GM12873 (cell line): ENCODE data around the gene PFKFB4.

Experiments used
- TF ChIP-seq, protein P1 (sequence below): IDR thresholded peaks from 2 replicates; pipeline ENCODE4 v1.5.1; 2012; ENCODE audit warnings: low read depth, mild to moderate bottlenecking, moderate library complexity, low read length, control low read depth; ENCODE audit not compliant: insufficient read depth; ENCODE audit errors: missing control alignments

PFKFB4 gene

DNA sequence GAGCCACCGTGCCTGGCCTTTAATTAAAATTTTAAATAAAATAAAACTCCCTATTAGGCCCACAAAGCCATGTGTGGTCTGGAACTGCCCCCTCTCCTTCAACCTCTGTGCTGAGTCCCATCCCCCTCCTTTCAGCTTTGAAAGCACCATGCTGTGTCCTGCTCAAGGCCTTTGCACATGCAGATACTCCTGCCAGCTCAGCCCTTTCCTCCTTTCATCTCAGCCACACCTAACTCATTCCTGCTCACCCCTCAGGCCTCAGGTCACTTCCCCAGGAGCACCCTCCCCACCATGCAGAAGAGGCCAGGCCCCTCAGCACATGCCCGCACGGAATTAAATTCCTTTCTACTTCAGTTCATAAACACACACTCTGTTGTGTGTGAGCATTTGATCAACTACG is 82.0 kb downstream of the PFKFB4 start:
- TF ChIP-seq, protein P1, sequence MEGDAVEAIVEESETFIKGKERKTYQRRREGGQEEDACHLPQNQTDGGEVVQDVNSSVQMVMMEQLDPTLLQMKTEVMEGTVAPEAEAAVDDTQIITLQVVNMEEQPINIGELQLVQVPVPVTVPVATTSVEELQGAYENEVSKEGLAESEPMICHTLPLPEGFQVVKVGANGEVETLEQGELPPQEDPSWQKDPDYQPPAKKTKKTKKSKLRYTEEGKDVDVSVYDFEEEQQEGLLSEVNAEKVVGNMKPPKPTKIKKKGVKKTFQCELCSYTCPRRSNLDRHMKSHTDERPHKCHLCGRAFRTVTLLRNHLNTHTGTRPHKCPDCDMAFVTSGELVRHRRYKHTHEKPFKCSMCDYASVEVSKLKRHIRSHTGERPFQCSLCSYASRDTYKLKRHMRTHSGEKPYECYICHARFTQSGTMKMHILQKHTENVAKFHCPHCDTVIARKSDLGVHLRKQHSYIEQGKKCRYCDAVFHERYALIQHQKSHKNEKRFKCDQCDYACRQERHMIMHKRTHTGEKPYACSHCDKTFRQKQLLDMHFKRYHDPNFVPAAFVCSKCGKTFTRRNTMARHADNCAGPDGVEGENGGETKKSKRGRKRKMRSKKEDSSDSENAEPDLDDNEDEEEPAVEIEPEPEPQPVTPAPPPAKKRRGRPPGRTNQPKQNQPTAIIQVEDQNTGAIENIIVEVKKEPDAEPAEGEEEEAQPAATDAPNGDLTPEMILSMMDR: no peak

DNA sequence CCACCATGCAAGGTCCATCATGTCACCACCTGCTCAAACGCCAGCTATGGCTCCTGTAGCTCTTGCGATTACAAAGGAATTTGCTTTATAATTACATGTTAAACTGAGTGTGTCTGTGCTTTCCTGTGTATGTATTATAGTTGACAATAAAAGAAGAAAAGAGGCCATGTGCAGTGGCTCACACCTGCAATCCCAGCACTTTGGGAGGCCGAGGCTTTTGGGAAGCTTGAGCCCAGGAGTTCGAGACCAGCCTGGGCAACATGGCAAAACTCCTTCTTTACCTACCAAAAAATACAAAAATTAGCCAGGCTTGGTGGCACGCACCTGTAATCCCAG is 83.0 kb downstream of the PFKFB4 start:
- TF ChIP-seq, protein P1: no peak

DNA sequence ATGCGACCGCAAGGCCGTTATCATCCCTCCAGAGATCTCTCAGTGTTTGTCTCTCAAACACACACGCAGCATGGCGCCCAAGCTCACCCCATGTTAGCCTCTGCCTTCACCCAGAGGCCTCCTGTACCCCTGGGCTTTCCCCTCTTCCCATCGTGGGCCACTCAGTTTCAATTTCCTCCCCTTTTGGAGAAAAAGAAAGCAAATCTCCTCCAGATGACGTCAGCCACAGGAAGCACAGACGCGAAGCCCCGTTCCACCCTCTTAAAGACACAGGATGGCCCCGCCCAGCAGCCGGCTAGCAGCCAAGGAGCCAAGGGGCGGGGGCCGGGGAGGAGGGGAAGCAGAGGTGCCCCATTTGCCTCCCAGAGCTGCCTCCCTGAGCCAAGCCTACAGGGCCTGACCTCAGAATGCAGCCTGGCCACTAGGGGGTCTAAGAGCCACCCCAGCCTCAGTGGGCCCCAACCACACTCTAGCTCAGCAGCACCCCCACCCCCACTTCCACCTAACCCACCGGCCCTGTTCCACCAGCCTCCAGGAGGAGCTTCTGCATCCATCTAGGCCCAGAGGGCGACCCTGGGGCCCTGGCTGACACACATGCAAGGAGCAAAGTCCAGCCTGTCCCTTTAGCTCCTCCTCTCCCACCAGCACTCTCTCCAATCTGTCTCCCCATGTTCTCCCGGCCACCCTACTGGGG is 83.5 kb downstream of the PFKFB4 start:
- TF ChIP-seq, protein P1: peak; percentile 70

DNA sequence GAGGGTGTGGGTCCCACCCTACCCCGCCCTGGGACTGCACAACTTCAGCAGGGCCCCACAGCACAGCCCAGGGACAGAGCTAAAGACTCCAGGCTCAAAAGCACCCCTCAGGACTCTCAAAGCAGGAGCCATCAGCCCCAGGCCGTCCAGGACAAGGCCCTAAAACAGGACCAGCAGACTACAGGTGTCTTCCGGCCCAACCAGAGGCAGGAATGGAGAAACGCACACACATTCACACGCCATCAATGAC is 84.0 kb downstream of the PFKFB4 start:
- TF ChIP-seq, protein P1: no peak

DNA sequence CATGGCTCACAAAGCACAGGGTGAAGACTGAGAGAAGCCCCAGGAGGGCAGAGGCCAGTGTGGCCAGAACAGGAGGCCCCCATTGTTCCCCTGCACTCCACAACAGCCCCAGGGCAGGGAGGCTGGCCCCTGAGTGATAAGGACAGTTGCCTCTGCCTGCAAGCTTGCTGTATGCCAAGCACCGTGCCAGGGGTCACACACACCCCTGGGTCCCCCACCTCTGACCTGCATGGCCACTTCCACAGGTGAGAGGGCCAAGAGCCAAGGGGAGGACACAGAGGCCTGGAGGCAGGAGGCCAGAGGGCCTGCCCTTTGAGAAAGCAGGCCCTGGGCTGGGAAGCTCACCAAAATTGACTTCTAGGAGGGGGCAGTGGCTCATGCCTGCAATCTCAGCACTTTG is 86.3 kb downstream of the PFKFB4 start:
- TF ChIP-seq, protein P1: no peak

DNA sequence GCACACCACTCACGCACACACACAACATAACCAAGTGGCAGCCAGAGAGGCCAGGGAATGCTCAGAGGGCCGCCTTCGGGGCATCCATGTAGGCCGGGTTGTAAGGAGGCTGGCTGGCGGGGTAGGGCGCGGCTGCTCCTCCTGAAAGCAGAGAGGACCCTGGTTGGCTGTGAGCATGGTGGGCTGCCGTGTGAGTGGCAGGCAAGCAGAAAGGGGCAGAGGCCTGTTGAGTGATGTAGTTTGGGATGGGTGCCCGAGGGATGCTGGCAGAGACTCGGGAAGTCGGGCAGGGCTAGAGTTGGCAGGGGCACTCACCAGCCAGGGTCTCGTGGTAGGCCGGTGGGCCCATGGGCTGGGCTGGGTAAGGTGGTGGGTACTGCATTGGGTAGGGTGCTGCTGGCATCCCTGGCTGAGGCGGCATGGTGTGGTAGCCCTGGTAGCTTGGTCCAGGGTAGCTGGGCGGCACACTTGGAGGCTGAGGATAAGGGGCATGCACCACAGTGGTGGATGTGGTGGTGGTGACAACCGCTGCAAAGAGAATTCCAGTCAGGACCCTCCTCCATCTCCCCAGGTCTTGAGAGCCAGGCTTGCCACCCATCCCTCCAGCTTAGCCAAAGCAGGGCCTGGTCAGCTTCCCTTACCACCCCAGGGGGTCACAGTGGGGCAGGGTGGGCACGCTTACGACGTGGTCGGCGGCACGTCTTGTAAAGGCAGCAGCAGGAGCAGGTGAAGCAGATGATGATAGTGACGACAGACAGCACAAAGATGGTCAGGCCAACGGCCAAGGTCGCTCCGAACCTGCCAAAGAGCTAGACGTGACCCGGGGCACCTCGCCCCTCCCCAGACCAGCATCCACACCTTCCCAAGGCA is 87.3 kb downstream of the PFKFB4 start:
- TF ChIP-seq, protein P1: no peak

DNA sequence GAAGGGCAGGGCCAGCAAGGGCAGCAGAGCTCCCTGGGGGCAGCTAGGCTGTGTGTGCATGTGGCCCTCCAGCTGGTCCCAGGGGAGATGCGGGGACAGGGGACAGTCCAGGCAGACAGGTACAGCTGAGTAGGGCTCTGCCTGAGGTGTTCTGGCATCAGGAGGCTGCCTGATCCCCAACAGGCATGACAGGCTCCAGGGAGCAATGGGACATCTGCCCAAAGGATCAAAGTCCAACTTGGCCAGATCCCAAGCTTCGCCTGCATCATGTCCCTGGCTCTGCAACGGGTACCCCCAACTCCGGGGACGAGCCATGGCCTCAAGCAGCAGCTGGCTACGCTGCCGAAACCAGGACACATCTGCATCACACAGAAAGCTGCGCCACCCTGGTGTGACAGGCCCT is 88.3 kb downstream of the PFKFB4 start:
- TF ChIP-seq, protein P1: no peak
